GM12873 (cell line): ENCODE data around the gene AGTR1.

Experiments
- TF ChIP-seq, protein P1 (sequence below): IDR thresholded peaks from 2 replicates; pipeline ENCODE4 v1.5.1; 2012; ENCODE audit warnings: low read depth, mild to moderate bottlenecking, moderate library complexity, low read length, control low read depth; ENCODE audit not compliant: insufficient read depth; ENCODE audit errors: missing control alignments

AGTR1 gene

DNA sequence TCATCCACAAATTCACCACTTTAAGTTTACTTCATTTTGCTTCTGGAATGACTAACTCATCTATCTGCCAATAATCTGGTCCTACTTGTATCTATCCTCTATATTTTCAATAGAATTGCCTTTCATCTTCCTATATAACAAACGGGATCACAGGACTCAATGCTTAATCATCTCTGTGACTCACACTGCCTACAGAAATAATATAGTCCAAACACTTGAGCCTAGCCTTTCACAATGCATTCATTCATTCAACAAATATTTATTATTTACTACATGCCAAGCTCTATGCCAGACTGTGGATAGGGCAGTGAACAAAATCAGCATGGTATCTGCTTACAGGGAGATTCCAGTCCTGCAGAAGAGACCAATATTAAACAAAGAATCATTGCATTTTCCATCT lies 16.6 kb upstream of the AGTR1 start:
- TF ChIP-seq, protein P1, sequence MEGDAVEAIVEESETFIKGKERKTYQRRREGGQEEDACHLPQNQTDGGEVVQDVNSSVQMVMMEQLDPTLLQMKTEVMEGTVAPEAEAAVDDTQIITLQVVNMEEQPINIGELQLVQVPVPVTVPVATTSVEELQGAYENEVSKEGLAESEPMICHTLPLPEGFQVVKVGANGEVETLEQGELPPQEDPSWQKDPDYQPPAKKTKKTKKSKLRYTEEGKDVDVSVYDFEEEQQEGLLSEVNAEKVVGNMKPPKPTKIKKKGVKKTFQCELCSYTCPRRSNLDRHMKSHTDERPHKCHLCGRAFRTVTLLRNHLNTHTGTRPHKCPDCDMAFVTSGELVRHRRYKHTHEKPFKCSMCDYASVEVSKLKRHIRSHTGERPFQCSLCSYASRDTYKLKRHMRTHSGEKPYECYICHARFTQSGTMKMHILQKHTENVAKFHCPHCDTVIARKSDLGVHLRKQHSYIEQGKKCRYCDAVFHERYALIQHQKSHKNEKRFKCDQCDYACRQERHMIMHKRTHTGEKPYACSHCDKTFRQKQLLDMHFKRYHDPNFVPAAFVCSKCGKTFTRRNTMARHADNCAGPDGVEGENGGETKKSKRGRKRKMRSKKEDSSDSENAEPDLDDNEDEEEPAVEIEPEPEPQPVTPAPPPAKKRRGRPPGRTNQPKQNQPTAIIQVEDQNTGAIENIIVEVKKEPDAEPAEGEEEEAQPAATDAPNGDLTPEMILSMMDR: no peak

DNA sequence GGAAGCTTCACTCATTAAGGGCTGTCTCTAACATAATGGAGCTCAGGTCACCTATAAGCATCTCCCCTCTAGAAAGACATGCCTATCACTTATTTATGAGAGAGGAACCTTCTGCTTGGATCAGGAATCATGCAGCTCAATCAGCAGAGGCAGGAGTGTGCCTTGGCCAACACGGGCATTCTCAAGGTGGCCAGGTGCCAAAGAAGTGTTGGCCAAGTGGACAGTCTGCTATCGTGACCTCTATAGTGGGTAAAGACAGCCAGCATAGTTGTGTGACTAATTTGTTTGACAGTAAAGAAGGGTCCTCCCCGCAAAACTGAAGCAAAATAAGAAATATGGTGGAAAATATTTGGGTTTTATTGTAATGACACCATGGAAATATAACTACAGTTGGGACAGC lies 14.7 kb upstream of the AGTR1 start:
- TF ChIP-seq, protein P1: no peak

DNA sequence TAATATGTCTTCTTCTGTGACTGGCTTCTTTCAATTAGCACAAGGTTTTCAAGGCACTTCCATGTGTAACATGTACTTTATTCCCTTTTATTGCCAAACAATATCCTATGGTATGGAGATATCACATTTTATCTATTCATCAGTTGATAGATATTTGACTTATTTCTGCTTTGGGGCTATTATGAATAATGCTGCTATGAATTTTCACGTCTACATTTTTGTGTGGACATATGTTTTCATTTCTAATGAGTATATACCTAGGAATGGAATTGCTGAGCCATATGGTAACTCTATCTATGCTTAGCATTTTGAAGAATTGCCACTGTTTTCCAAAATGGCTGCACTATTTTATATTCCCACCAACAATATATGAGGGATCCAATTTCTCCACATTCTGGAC lies 3.6 kb upstream of the AGTR1 start:
- TF ChIP-seq, protein P1: no peak

DNA sequence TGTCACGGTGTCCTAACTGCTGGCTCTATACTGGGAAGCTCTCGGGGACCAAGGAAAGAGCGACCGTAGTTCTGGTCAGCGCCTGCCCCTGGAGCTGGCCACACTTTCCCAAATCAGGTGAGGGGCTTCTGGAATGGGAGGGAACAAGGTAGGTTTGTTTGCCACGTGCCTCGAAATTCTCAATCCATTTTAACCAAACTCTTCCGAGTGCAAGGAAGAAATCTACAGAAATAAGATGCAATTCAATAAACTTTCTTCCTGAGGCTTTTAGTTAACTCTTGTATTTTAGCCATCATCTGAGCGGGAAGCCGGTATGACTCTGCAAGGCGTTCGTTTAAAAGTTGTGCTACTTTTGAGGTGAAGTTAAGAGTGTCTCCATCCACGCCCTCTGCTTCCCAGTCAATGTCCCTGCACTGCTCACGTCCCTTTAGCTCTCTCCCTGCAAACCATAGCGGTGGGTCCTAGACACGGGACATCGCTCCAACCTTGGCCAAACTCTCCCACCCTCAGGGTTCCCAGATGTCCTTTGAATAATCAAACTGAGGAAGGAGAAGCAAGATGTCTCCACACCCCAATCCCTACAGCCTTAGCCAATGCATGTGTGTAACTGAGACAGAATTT lies 597 bp downstream of the AGTR1 start:
- TF ChIP-seq, protein P1: no peak

DNA sequence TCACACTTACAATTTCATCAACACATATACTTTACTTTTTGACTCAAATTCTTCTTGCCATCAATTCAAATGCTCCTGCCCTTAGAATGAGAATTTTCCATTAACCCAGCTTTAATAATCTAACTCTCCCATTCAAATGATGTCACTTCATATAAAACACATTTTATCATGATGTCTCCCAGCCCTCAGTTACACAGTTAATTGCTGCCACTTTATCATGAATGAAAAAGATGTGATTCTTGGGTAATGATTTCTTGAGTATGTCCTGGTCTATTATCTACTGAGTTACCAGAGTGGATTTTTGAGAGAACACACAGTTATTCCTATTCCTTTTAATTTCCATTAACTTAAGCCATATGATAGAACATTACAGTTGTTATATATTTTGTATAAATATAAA lies 7.6 kb downstream of the AGTR1 start:
- TF ChIP-seq, protein P1: no peak

DNA sequence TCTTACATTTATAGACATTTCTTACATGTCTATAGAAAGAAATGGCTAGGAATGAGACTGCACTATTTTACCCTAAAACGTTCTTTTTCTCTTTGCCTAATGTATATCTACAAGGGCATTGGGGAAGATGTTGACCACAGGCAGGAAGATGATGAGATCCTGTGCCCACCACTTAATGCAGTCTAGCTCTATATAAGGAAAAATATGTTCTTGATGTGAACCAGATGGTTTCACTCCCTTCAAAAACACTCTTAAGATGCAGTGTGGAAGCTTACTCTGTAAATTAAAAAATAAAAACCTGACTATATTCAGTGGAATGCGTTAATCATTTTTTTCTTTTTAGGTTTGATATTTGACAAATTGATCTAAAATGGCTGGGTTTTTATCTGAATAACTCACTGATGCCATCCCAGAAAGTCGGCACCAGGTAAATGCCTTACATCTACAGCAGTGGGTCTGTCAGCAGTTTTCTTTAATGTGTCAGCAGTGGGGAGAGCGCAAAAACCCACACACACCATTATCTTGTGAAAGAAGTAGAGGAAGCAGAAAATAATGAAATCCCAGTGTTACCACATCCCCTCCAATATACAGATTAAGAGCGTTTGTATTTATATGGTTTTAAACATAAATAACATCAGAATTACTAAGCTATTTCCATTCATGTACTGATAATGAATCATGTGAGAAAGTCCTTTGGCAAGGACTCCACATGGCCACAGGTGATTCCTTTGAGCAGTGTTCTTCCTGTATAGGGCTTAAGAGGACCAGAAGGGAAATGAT lies 10.1 kb downstream of the AGTR1 start:
- TF ChIP-seq, protein P1: no peak

DNA sequence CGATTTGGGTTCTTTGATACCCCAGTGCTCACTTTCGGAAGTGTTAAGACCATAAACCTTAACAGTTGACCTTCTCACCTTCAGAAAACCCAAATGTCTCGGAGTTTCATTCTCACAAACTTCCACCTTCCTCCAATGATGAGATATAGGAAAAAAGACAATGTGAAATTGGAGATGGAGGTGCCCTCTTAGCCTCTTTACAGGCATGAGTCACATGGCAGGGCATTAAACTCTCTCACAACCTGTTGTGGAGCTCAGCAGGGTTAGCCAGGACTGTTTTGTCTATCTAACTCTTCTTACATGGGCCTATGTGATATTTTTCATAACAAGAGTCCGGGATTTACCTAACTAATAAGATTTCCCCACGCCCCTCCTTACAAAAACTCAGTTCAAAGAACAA lies 10.7 kb downstream of the AGTR1 start:
- TF ChIP-seq, protein P1: no peak
